Measurements from ENCODE around the gene HGS. TPM values are rescaled to one million over a fixed set of nuclear protein-coding genes. Genes with fewer than 3 reads are reported as not detected.

Gene HGS
- total RNA-seq, 1 donor from 2014 or later, result 117 TPM

DNA sequence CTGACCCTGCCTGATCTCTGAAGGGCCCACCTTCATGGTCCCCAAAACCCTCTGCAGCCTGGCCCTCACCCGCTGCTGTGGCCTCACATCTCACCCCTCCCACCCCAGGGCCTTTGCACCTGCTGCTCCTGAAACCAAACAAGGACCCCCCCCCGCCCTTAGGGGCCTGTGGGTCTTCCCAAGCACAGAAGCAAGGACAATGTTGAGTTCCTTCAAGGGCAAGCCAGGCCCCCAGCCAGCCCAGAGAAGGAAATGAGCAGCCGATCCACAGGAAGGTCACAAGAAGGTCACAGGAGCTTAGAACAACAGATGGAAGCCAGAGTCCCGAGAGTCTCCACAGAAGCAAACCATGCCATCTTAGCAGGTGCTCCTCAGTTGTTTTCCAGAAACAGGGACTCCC, 27.0 kb upstream of the HGS start:
- no peak for DNase-seq (ENCODE audit: extremely low spot score, unreplicated experiment)
- Mint-ChIP-seq H3K4me1 (ENCODE audit: unreplicated experiment) (peaks cover 11% of the 10 kb centered on the region), H3K4me3 (ENCODE audit: unreplicated experiment) (no peak overlapping the region), H3K27me3 (ENCODE audit: unreplicated experiment) (no peaks in the 10 kb centered on the region), H3K36me3 (ENCODE audit: unreplicated experiment) (no peaks in the 10 kb centered on the region), H3K27ac (ENCODE audit: unreplicated experiment) (no peak overlapping the region), H3K9me3 (ENCODE audit: unreplicated experiment) (no peaks in the 10 kb centered on the region)
- TF ChIP-seq CTCF (IDR thresholded peaks at IDR 0.05), result no peak

- H3K9me3 Mint-ChIP-seq (ENCODE audit: unreplicated experiment), result no peaks in the 10 kb centered on the region
- H3K27ac Mint-ChIP-seq (ENCODE audit: unreplicated experiment), result no peak overlapping the region
- no peaks in the 10 kb centered on the region for H3K4me1 Mint-ChIP-seq (ENCODE audit: unreplicated experiment)
- no peak for DNase-seq (ENCODE audit: extremely low spot score, unreplicated experiment)
- no peak for TF ChIP-seq CTCF (IDR thresholded peaks at IDR 0.05)
- no peaks in the 10 kb centered on the region for H3K36me3 Mint-ChIP-seq (ENCODE audit: unreplicated experiment)
- H3K4me3 Mint-ChIP-seq (ENCODE audit: unreplicated experiment), result no peak overlapping the region
- no peaks in the 10 kb centered on the region for H3K27me3 Mint-ChIP-seq (ENCODE audit: unreplicated experiment)
Observed at GRCh38 chr17:81659038-81659437, 24.8 kb upstream of the HGS start.

DNA sequence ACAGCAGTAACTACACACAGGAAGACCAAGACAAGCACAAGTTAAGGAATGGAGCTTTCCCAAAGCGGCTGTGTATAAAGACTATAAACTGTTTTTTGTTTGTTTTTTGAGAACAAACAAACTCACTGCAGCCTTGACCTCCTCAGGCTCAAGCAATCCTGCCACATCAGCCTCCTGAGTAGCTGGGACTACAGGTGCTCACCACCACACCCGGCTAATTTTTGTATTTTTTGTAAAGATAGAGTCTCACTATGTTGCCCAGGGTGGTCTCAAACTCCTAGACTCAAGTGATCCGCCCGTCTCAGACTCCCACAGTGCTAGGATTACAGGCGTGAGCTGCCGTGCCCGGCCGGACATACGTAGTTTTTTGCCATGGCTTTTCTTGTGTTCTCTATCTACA, 23.4 kb upstream of the HGS start:
- Mint-ChIP-seq H3K36me3 (ENCODE audit: unreplicated experiment) (no peaks in the 10 kb centered on the region), H3K27ac (ENCODE audit: unreplicated experiment) (no peak overlapping the region), H3K4me1 (ENCODE audit: unreplicated experiment) (peaks cover 1% of the 10 kb centered on the region), H3K4me3 (ENCODE audit: unreplicated experiment) (no peak overlapping the region), H3K27me3 (ENCODE audit: unreplicated experiment) (no peaks in the 10 kb centered on the region), H3K9me3 (ENCODE audit: unreplicated experiment) (no peaks in the 10 kb centered on the region)
- no peak for DNase-seq (ENCODE audit: extremely low spot score, unreplicated experiment)
- no peak for TF ChIP-seq CTCF (IDR thresholded peaks at IDR 0.05)

DNA sequence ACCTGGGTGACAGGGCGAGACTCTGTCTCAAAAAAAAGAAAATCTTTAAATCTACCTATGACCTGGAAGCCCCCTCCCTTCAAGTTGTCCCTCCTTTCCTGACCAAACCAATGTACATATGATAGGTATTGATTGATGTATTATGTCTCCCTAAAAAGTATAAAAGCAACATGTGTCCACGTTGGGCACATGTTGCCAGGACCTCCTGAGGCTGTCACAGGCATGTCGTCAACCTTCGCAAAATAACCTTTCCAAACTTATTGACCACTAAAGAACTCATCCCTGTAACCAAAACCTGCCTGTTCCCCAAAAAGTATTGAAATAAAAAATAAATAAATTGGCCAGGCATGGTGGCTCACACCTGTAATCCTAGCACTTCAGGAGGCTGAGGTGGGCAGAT, 21.8 kb upstream of the HGS start:
- no peak for DNase-seq (ENCODE audit: extremely low spot score, unreplicated experiment)
- Mint-ChIP-seq H3K36me3 (ENCODE audit: unreplicated experiment) (no peaks in the 10 kb centered on the region), H3K4me1 (ENCODE audit: unreplicated experiment) (peaks cover 9% of the 10 kb centered on the region), H3K27me3 (ENCODE audit: unreplicated experiment) (no peaks in the 10 kb centered on the region), H3K9me3 (ENCODE audit: unreplicated experiment) (no peaks in the 10 kb centered on the region), H3K27ac (ENCODE audit: unreplicated experiment) (no peak overlapping the region), H3K4me3 (ENCODE audit: unreplicated experiment) (no peak overlapping the region)
- no peak for TF ChIP-seq CTCF (IDR thresholded peaks at IDR 0.05)

- TF ChIP-seq CTCF (IDR thresholded peaks at IDR 0.05), result no peak
- Mint-ChIP-seq H3K27ac (ENCODE audit: unreplicated experiment) (no peak overlapping the region), H3K27me3 (ENCODE audit: unreplicated experiment) (no peaks in the 10 kb centered on the region), H3K4me1 (ENCODE audit: unreplicated experiment) (peaks cover 17% of the 10 kb centered on the region), H3K9me3 (ENCODE audit: unreplicated experiment) (no peaks in the 10 kb centered on the region), H3K4me3 (ENCODE audit: unreplicated experiment) (peak overlapping the region; percentile 10), H3K36me3 (ENCODE audit: unreplicated experiment) (peaks cover 3% of the 10 kb centered on the region)
- DNase-seq (ENCODE audit: extremely low spot score, unreplicated experiment), result no peak
Observed at GRCh38 chr17:81664051-81664470, 19.8 kb upstream of the HGS start.
